Measurements from ENCODE around the gene VCX3B.

- TF ChIP-seq CTCF (IDR thresholded peaks at IDR 0.05; ENCODE audit: low read depth, low read length, missing input control) (no peak), YY1 (IDR thresholded peaks at IDR 0.05) (no peak), ZBTB33 (IDR thresholded peaks at IDR 0.05) (no peak), ATF3 (IDR thresholded peaks at IDR 0.05) (no peak)
These were observed 17.3 kb upstream of the VCX3B start for GRCh38 chrX:8447368-8447767.
